Chondrocyte (in vitro differentiated cells): ENCODE measurements around the gene ARFGEF2. TPM values are rescaled to one million over a fixed set of nuclear protein-coding genes. Genes with fewer than 3 reads are reported as not detected.
"Not testable (repeated sequence)": the region's sequence is repeated elsewhere in the genome, so short reads cannot be mapped to it uniquely, and the experiment has no call there.

Experiments used
- DNase-seq: peaks from one replicate; pipeline ENCODE4 v3.0.0; 2021; ENCODE audit warnings: mixed read lengths, low spot score
- H3K27ac Mint-ChIP-seq: one replicate; pipeline ENCODE4 v1.8.0; 2021; ENCODE audit warnings: mild to moderate bottlenecking, moderate library complexity, mixed read lengths; ENCODE audit not compliant: unreplicated experiment
- H3K27me3 Mint-ChIP-seq: 2 replicates; pipeline ENCODE4 v1.8.0; 2021; ENCODE audit warnings: low read depth, mixed read lengths
- H3K36me3 Mint-ChIP-seq: 2 replicates; pipeline ENCODE4 v1.8.0; 2021; ENCODE audit warnings: low read depth, mixed read lengths
- H3K4me1 Mint-ChIP-seq: 2 replicates; pipeline ENCODE4 v1.8.0; 2021; ENCODE audit warnings: low read depth, mild to moderate bottlenecking, mixed read lengths
- H3K4me3 Mint-ChIP-seq: one replicate; pipeline ENCODE4 v1.8.0; 2021; ENCODE audit warnings: mild to moderate bottlenecking, moderate library complexity, mixed read lengths; ENCODE audit not compliant: unreplicated experiment
- H3K9me3 Mint-ChIP-seq: 2 replicates; pipeline ENCODE4 v1.8.0; 2021; ENCODE audit warnings: low read depth, mixed read lengths
- CTCF ChIP-seq: fragments of 200-600 bp; sonication (generic); IDR thresholded peaks from 2 replicates; pipeline ENCODE4 v1.5.0; 2021; ENCODE audit warnings: antibody characterized with exemption, mild to moderate bottlenecking, moderate library complexity
- total RNA-seq: library from RNA; stranded (reverse); gene quantifications from 3 replicates; pipeline ENCODE4 v1.2.1, GENCODE V29; 2021

ARFGEF2 gene
- total RNA-seq, 1 donor from 2014 or later = 31.8 TPM

- Mint-ChIP-seq H3K9me3 (no peaks in the 10 kb centered on the region), H3K27me3 (no peaks in the 10 kb centered on the region), H3K4me1 (no peaks in the 10 kb centered on the region), H3K27ac (peak overlapping the region; percentile 27), H3K36me3 (peaks cover 30% of the 10 kb centered on the region), H3K4me3 (no peak overlapping the region)
- TF ChIP-seq CTCF = no peak
- no peak for DNase-seq
Observed at GRCh38 chr20:48999890-49000870, 78.7 kb downstream of the ARFGEF2 start.

GRCh38 chr20:49001741-49002140 is 80.2 kb downstream of the ARFGEF2 start:
- Mint-ChIP-seq H3K27ac (no peak overlapping the region), H3K36me3 (peaks cover 32% of the 10 kb centered on the region), H3K27me3 (no peaks in the 10 kb centered on the region), H3K4me1 (no peaks in the 10 kb centered on the region), H3K4me3 (no peak overlapping the region), H3K9me3 (no peaks in the 10 kb centered on the region)
- DNase-seq = no peak
- TF ChIP-seq CTCF = no peak

- Mint-ChIP-seq H3K36me3 (peaks cover 21% of the 10 kb centered on the region), H3K27ac (no peak overlapping the region)
Observed at GRCh38 chr20:49006446-49006980, 85.0 kb downstream of the ARFGEF2 start.

GRCh38 chr20:49009899-49010631 is 88.6 kb downstream of the ARFGEF2 start:
- Mint-ChIP-seq H3K4me3 (no peak overlapping the region), H3K9me3 (no peaks in the 10 kb centered on the region), H3K4me1 (no peaks in the 10 kb centered on the region), H3K27ac (no peak overlapping the region), H3K36me3 (peaks cover 33% of the 10 kb centered on the region), H3K27me3 (no peaks in the 10 kb centered on the region)
- DNase-seq = no peak
- no peak for TF ChIP-seq CTCF

More at GRCh38 chr20:49006446-49006980, 85.0 kb downstream of the ARFGEF2 start:
- Mint-ChIP-seq H3K4me1 (no peaks in the 10 kb centered on the region), H3K27me3 (no peaks in the 10 kb centered on the region), H3K4me3 (no peak overlapping the region), H3K9me3 (no peaks in the 10 kb centered on the region)
- no peak for TF ChIP-seq CTCF
- no peak for DNase-seq

- H3K4me3 Mint-ChIP-seq = no peak overlapping the region
- TF ChIP-seq CTCF = no peak
- H3K9me3 Mint-ChIP-seq = no peaks in the 10 kb centered on the region
- H3K36me3 Mint-ChIP-seq = peaks cover 22% of the 10 kb centered on the region
- no peak for DNase-seq
- H3K27ac Mint-ChIP-seq = no peak overlapping the region
- no peaks in the 10 kb centered on the region for H3K27me3 Mint-ChIP-seq
- H3K4me1 Mint-ChIP-seq = peaks cover 8% of the 10 kb centered on the region
Observed at GRCh38 chr20:49024220-49024619, 102.7 kb downstream of the ARFGEF2 start.

- DNase-seq, H3K4me1 Mint-ChIP-seq, H3K27ac Mint-ChIP-seq, H3K9me3 Mint-ChIP-seq, H3K27me3 Mint-ChIP-seq, H3K4me3 Mint-ChIP-seq: not testable (repeated sequence)
- peaks cover 24% of the 10 kb centered on the region for H3K36me3 Mint-ChIP-seq
Observed at GRCh38 chr20:49028177-49028576, 106.7 kb downstream of the ARFGEF2 start.
